H1 (cell line): ENCODE results near the gene INSM2. TPM values are rescaled to one million over a fixed set of nuclear protein-coding genes. Genes with fewer than 3 reads are reported as not detected.

Experiments
- CTCF ChIA-PET: fragments of 300-600 bp; sonication (Branson Sonifier 250); formaldehyde crosslinking; loops from one replicate; lab custom pipeline; 2021; ENCODE audit not compliant: partially characterized antibody; lab: Charles Lee
- POLR2A ChIA-PET: fragments of 300-600 bp; sonication (Branson Sonifier 250); formaldehyde crosslinking; loops from one replicate; lab custom pipeline; 2021; ENCODE audit warnings: inconsistent platforms; ENCODE audit not compliant: partially characterized antibody; lab: Charles Lee
- DNase-seq, 2 experiments: peaks; one replicate each; pipeline versions ENCODE4 v3.0.0 to v3.0.0-alpha.2; 2010 to 2022; ENCODE audit warnings: low spot score in 2 of 2, low read depth in 1 of 2, mixed read lengths in 1 of 2
- FAIRE-seq: peaks from 2 replicates; lab custom pipeline; 2011; peaks lifted over from hg19 to GRCh38; lab: Jason Lieb, UNC
- H2AFZ ChIP-seq: 2 replicates; pipeline ENCODE4 v1.8.1; 2012; ENCODE audit warnings: low read length, inconsistent platforms
- H2AK5ac ChIP-seq: 2 replicates; pipeline ENCODE4 v1.6.1; 2013; ENCODE audit warnings: low read depth, low read length
- H2BK120ac ChIP-seq: replicated peaks from 2 replicates; pipeline ENCODE3; 2013; ENCODE audit warnings: low read depth, low read length, inconsistent platforms
- H2BK12ac ChIP-seq: 2 replicates; pipeline ENCODE4 v1.6.1; 2013; ENCODE audit warnings: low read depth, low read length
- H2BK15ac ChIP-seq: 2 replicates; pipeline ENCODE4 v1.6.1; 2013; ENCODE audit warnings: low read length
- H2BK20ac ChIP-seq: 2 replicates; pipeline ENCODE4 v1.6.1; 2013; ENCODE audit warnings: low read length
- H2BK5ac ChIP-seq: 2 replicates; pipeline ENCODE4 v1.6.1; 2013; ENCODE audit warnings: low read depth, low read length
- H3K14ac ChIP-seq: 2 replicates; pipeline ENCODE4 v1.6.1; 2013; ENCODE audit warnings: inconsistent platforms; ENCODE audit not compliant: insufficient read length
- H3K18ac ChIP-seq: 2 replicates; pipeline ENCODE4 v1.6.1; 2013; ENCODE audit warnings: low read length; ENCODE audit errors: extremely low read depth
- H3K23ac ChIP-seq: 2 replicates; pipeline ENCODE4 v1.6.1; 2013; ENCODE audit warnings: inconsistent platforms; ENCODE audit not compliant: insufficient read length
- H3K23me2 ChIP-seq: 2 replicates; pipeline ENCODE4 v1.6.1; 2013; ENCODE audit warnings: low read depth, low read length
- H3K27ac ChIP-seq: 2 replicates; pipeline ENCODE4 v1.6.1; 2011; ENCODE audit warnings: low read depth, low read length, inconsistent platforms
- H3K27me3 ChIP-seq, 4 experiments: replicated peaks in 1 of 4; 1 replicate in 1 of 4; 2 replicates in 3 of 4; pipeline versions ENCODE4 v1.6.1 to v1.8.1; 2011 to 2013; ENCODE audit warnings: low read length in 3 of 4, mild to moderate bottlenecking in 3 of 4, inconsistent platforms in 2 of 4, mixed read lengths in 2 of 4, moderate library complexity in 1 of 4; ENCODE audit not compliant: control insufficient read depth in 3 of 4, insufficient read depth in 3 of 4; ENCODE audit errors: extremely low read depth in 1 of 4
- H3K36me3 ChIP-seq, 4 experiments: 2 replicates each; pipeline versions ENCODE4 v1.6.1 to v1.8.1; 2011 to 2013; ENCODE audit warnings: mild to moderate bottlenecking in 4 of 4, low read length in 3 of 4, moderate library complexity in 2 of 4, control low read depth in 1 of 4, inconsistent platforms in 1 of 4; ENCODE audit not compliant: insufficient read depth in 4 of 4, control insufficient read depth in 2 of 4
- H3K4ac ChIP-seq: replicated peaks from 2 replicates; pipeline ENCODE3; 2013; ENCODE audit warnings: low read length, low read depth, mixed read lengths, inconsistent platforms; ENCODE audit not compliant: insufficient read length
- H3K4me1 ChIP-seq, 4 experiments: replicated peaks in 1 of 4; 1 replicate in 1 of 4; 2 replicates in 3 of 4; pipeline versions ENCODE4 v1.6.1 to v1.8.1; 2011 to 2013; ENCODE audit warnings: low read length in 3 of 4, inconsistent platforms in 2 of 4, mixed read lengths in 1 of 4; ENCODE audit not compliant: insufficient read depth in 4 of 4, control insufficient read depth in 3 of 4
- H3K4me2 ChIP-seq, 2 experiments: 2 replicates each; pipeline versions ENCODE4 v1.6.1 to v1.8.1; 2011 to 2013; ENCODE audit warnings: low read depth in 2 of 2, low read length in 2 of 2, control low read depth in 1 of 2, inconsistent platforms in 1 of 2, mild to moderate bottlenecking in 1 of 2; ENCODE audit not compliant: insufficient read depth in 1 of 2
- H3K4me3 ChIP-seq, 4 experiments: fragments of 200-600, 300-600 bp in 1 of 4; sonication (generic), shearing (Covaris generic), sonication (Bioruptor Twin) in 1 of 4; 2 replicates each; pipeline versions ENCODE4 v1.5.1 to v1.8.1; 2011 to 2016; ENCODE audit warnings: low read length in 4 of 4, low read depth in 3 of 4, control low read depth in 2 of 4, inconsistent platforms in 2 of 4, mild to moderate bottlenecking in 2 of 4, mixed read lengths in 1 of 4, moderate library complexity in 1 of 4; ENCODE audit not compliant: insufficient read depth in 2 of 4; ENCODE audit errors: extremely low read depth in 1 of 4
- H3K56ac ChIP-seq: replicated peaks from 2 replicates; pipeline ENCODE3; 2013; ENCODE audit warnings: low read depth, mild to moderate bottlenecking, mixed read lengths, low read length, inconsistent platforms; ENCODE audit not compliant: insufficient read length
- H3K79me1 ChIP-seq: 2 replicates; pipeline ENCODE4 v1.6.1; 2013; ENCODE audit warnings: low read depth, low read length, control low read depth
- H3K79me2 ChIP-seq, 2 experiments: 2 replicates each; pipeline versions ENCODE4 v1.6.1 to v1.8.1; 2012 to 2013; ENCODE audit warnings: low read length in 2 of 2, mild to moderate bottlenecking in 2 of 2, inconsistent platforms in 1 of 2; ENCODE audit not compliant: insufficient read depth in 2 of 2, control insufficient read depth in 1 of 2
- H3K9ac ChIP-seq, 4 experiments: replicated peaks in 1 of 4; 1 replicate in 1 of 4; 2 replicates in 3 of 4; pipeline versions ENCODE4 v1.6.1 to v1.8.1; 2011 to 2013; ENCODE audit warnings: low read depth in 3 of 4, low read length in 3 of 4, control low read depth in 2 of 4, mild to moderate bottlenecking in 2 of 4, moderate library complexity in 2 of 4, inconsistent platforms in 1 of 4; ENCODE audit errors: extremely low read depth in 1 of 4
- H3K9me3 ChIP-seq, 2 experiments: 2 replicates each; pipeline versions ENCODE4 v1.6.1 to v1.8.1; 2012 to 2013; ENCODE audit warnings: mild to moderate bottlenecking in 2 of 2, moderate library complexity in 2 of 2, control low read depth in 1 of 2, inconsistent platforms in 1 of 2, low read depth in 1 of 2, low read length in 1 of 2, mixed read lengths in 1 of 2; ENCODE audit not compliant: insufficient read depth in 2 of 2
- H4K20me1 ChIP-seq, 2 experiments: replicated peaks in 1 of 2; 2 replicates each; pipeline versions ENCODE3 to v1.8.1; 2011 to 2013; ENCODE audit warnings: inconsistent platforms in 2 of 2, low read length in 2 of 2, mild to moderate bottlenecking in 1 of 2; ENCODE audit not compliant: insufficient read depth in 2 of 2, control insufficient read depth in 1 of 2
- H4K5ac ChIP-seq: 2 replicates; pipeline ENCODE4 v1.6.1; 2013; ENCODE audit warnings: low read length, low read depth, mixed read lengths, inconsistent platforms; ENCODE audit not compliant: insufficient read length
- H4K8ac ChIP-seq: 2 replicates; pipeline ENCODE4 v1.8.0; 2013; ENCODE audit warnings: mild to moderate bottlenecking, moderate library complexity, low read length, inconsistent platforms; ENCODE audit not compliant: insufficient read depth; ENCODE audit errors: extremely low read depth
- H4K91ac ChIP-seq: replicated peaks from 2 replicates; pipeline ENCODE3; 2013; ENCODE audit warnings: low read length, mixed read lengths, inconsistent platforms; ENCODE audit not compliant: insufficient read length
- ASH2L ChIP-seq: fragments of 200-600, 300-600 bp; sonication (generic); IDR thresholded peaks from one replicate; pipeline ENCODE4 v1.7.1; 2017; ENCODE audit warnings: low read length
- EP300 ChIP-seq, 2 experiments: IDR thresholded peaks; 1 replicate in 1 of 2; 2 replicates in 1 of 2; pipeline ENCODE4 v1.6.1; 2011 to 2012; ENCODE audit warnings: low read depth in 2 of 2, low read length in 2 of 2, mild to moderate bottlenecking in 2 of 2, borderline replicate concordance in 1 of 2, inconsistent platforms in 1 of 2, moderate library complexity in 1 of 2
- EZH2 ChIP-seq: fragments of 200-600 bp; sonication (generic); IDR thresholded peaks from 2 replicates; pipeline ENCODE4 v1.7.1; 2012; ENCODE audit warnings: low read depth, mild to moderate bottlenecking, moderate library complexity, low read length, inconsistent platforms; ENCODE audit not compliant: severe bottlenecking
- GABPA ChIP-seq: IDR thresholded peaks from 2 replicates; pipeline ENCODE4 v1.6.1; 2011; ENCODE audit warnings: mild to moderate bottlenecking, low read length, moderate library complexity, borderline replicate concordance; ENCODE audit not compliant: insufficient read depth
- RBBP5 ChIP-seq: IDR thresholded peaks from 2 replicates; pipeline ENCODE4 v1.7.1; 2012; ENCODE audit warnings: low read depth, mild to moderate bottlenecking, inconsistent platforms, low read length, moderate library complexity, borderline replicate concordance
- RNF2 ChIP-seq: fragments of 200-900, 300-1000 bp; sonication (generic); IDR thresholded peaks from 2 replicates; pipeline ENCODE4 v1.7.1; 2016; ENCODE audit warnings: borderline replicate concordance, low read depth, mild to moderate bottlenecking, antibody characterized with exemption, low read length; ENCODE audit not compliant: poor library complexity, severe bottlenecking; ENCODE audit errors: missing control alignments
- SIN3A ChIP-seq, 2 experiments: IDR thresholded peaks in 1 of 2; conservative IDR thresholded peaks in 1 of 2; 2 replicates each; pipeline ENCODE4 v1.6.1; 2011 to 2012; ENCODE audit warnings: low read length in 2 of 2, improper control_type of control experiment in 1 of 2, low read depth in 1 of 2, mild to moderate bottlenecking in 1 of 2
- SP1 ChIP-seq: IDR thresholded peaks from 2 replicates; pipeline ENCODE4 v1.6.1; 2011; ENCODE audit warnings: low read depth, low read length
- SP2 ChIP-seq: IDR thresholded peaks from 2 replicates; pipeline ENCODE4 v1.6.1; 2012; ENCODE audit warnings: mild to moderate bottlenecking, low read length, inconsistent platforms
- SRF ChIP-seq: IDR thresholded peaks from 2 replicates; pipeline ENCODE4 v1.6.1; 2011; ENCODE audit warnings: mild to moderate bottlenecking, low read depth, low read length, moderate library complexity
- TBP ChIP-seq: IDR thresholded peaks from 2 replicates; pipeline ENCODE4 v1.6.1; 2011; ENCODE audit warnings: low read depth, low read length, improper control_type of control experiment
- WGBS, 2 experiments: shearing (Covaris generic) in 1 of 2; methylation state at CpG; one replicate each; pipeline versions ENCODE4 v1.1.6 to v1.1.7; 2013 to 2015; ENCODE audit warnings: low lambda C conversion rate in 2 of 2, mixed read lengths in 2 of 2, inconsistent platforms in 1 of 2, low coverage in 1 of 2, missing lambda C conversion rate in 1 of 2; ENCODE audit not compliant: insufficient replicate concordance in 2 of 2, insufficient coverage in 1 of 2, insufficient read length in 1 of 2; ENCODE audit errors: extremely low coverage in 1 of 2, missing lambda C conversion rate in 1 of 2; 5-methylcytosine and 5-hydroxymethylcytosine counted together
- polyA plus RNA-seq, 7 experiments: library from polyadenylated mRNA; depleted of rRNA in 3 of 7; stranded (reverse) in 5 of 7; unstranded in 2 of 7; fragments of >200 nt in 5 of 7; fragments of 200-250 nt in 2 of 7; gene quantifications; 1 replicate in 5 of 7; 2 replicates in 1 of 7; 4 replicates in 1 of 7; pipeline versions ENCODE4 v1.2.1 to v1.2.3, GENCODE V29; 2011 to 2013; ENCODE audit warnings: missing spikeins in 2 of 7, mixed read lengths in 2 of 7
- total RNA-seq: library from RNA; stranded (reverse); fragmentation: NEBNext Ultra II Directional; extraction: Animal tissue kit (Norgen Biotek cat#: 25700); gene quantifications from 2 replicates; pipeline ENCODE4 v1.2.1, GENCODE V29; 2021
- TF ChIP-seq, protein P1 (sequence below): IDR thresholded peaks from 2 replicates; pipeline ENCODE4 v1.6.1; 2012; ENCODE audit warnings: inconsistent platforms

Gene INSM2
- total and polyA plus RNA-seq, 2 of the 8 experiments (the other 6 are each of a cell fraction or from before 2014, with no cell fraction given): not detected

DNA sequence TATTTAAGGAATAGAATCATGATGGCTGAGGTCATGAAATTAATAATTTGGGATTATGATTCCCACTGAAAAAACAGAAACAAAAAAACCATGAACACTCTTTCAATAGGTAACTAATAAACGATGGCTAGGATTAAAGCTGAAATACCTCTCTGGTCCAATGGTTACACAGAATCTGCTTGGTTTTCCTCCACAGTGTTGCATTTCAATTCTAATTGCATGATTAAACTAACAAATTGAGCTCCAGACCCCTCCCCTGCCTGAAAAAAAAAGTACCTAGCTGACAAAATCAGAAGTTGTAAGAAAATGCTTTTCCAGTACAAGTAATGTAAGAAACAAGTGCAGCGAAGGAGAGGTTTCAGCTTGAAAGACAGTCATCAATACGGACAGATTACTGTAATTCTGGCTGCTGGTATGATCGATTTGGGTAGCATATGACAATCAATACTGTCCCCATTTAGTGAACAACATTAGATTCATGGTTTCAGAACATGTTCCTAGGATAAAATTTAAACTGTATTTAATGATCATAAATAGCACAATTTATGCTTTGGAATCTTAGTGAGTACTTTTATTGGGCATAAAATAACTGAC, 32.0 kb downstream of the INSM2 start:
- Histone ChIP-seq H2BK15ac (no peak overlapping the region), H3K9me3 (no peaks in the 10 kb centered on the region), H3K14ac (no peak overlapping the region), H2BK20ac (no peak overlapping the region), H3K18ac (no peak overlapping the region), H3K23ac (no peak overlapping the region), H3K79me1 (no peaks in the 10 kb centered on the region), H3K36me3 (no peaks in the 10 kb centered on the region), H3K4me3 (no peak overlapping the region), H4K8ac (no peak overlapping the region), H3K56ac (no peak overlapping the region), H3K4me1 (no peaks in the 10 kb centered on the region), H3K27me3 (no peaks in the 10 kb centered on the region), H4K91ac (no peak overlapping the region), H2BK120ac (no peak overlapping the region), H3K4me2 (no peak overlapping the region), H2AFZ (no peak overlapping the region), H2BK5ac (no peak overlapping the region), H2AK5ac (no peak overlapping the region), H3K23me2 (no peaks in the 10 kb centered on the region), H4K20me1 (no peaks in the 10 kb centered on the region), H2BK12ac (no peak overlapping the region), H3K9ac (no peak overlapping the region), H4K5ac (no peak overlapping the region), H3K27ac (no peak overlapping the region), H3K4ac (no peak overlapping the region), H3K79me2 (no peaks in the 10 kb centered on the region)
- DNase-seq (no peak), FAIRE-seq (no peak)
- ChIA-PET CTCF (interaction anchor here (0.6 kb wide), 1 partner anchor 313 kb away, joined by 3 read pairs; no protein-coding TSS in a partner anchor), POLR2A (no interaction called here)
- WGBS, 2 experiments: 93% methylated on average over 4 of the region's 4 CpGs; no CpG with 5 or more reads in 1 of the 2 experiments
- TF ChIP-seq TBP (no peak), RBBP5 (no peak), SP2 (no peak), SIN3A (conservative IDR thresholded peaks at IDR 0.05 in 1 of 2, IDR thresholded peaks at IDR 0.05 in 1 of 2; ENCODE audit: low read depth in 1 of 2, low read length in 2 of 2) (no peak), EZH2 (no peak), ASH2L (no peak), SP1 (no peak), RNF2 (no peak), SRF (no peak), EP300 (IDR thresholded peaks at IDR 0.05; ENCODE audit: borderline replicate concordance in 1 of 2, low read depth in 2 of 2, low read length in 2 of 2) (no peak), GABPA (no peak)
- TF ChIP-seq, protein P1, sequence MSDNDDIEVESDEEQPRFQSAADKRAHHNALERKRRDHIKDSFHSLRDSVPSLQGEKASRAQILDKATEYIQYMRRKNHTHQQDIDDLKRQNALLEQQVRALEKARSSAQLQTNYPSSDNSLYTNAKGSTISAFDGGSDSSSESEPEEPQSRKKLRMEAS: no peak
